GM18873 (cell line): ENCODE data around the gene TVP23C.

Source experiments
- ATAC-seq: cut with Tn5 transposase; IDR thresholded peaks from one replicate; pipeline ENCODE4 v1.9.1; 2021; ENCODE audit warnings: mild to moderate bottlenecking, moderate library complexity, moderate number of reproducible peaks; ENCODE audit not compliant: unreplicated experiment, low FRiP score

TVP23C gene

DNA sequence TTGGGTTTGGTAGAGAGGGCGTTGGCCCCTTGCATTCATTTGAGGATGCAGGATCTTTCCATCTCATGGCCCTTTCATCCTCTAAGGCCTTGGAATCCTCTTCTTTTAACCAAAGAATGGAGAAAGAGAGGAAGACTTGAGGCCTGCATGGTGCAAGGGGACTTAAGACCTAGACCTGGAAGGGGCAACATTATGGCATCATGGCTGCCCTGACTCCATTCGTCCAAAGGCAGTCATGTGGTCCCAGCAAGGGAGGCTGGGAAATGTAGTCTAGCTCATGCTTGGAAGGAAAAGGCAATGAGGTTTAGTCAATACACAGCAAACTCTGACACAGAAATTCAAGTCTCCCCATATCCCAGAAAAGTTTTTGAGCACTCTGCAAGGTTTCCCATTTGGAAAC is 65.2 kb downstream of the TVP23C start:
- no peak for ATAC-seq

- no peak for ATAC-seq
Observed at GRCh38 chr17:15496735-15497670, 66.3 kb downstream of the TVP23C start.

GRCh38 chr17:15494821-15495220 is 68.5 kb downstream of the TVP23C start:
- no peak for ATAC-seq

DNA sequence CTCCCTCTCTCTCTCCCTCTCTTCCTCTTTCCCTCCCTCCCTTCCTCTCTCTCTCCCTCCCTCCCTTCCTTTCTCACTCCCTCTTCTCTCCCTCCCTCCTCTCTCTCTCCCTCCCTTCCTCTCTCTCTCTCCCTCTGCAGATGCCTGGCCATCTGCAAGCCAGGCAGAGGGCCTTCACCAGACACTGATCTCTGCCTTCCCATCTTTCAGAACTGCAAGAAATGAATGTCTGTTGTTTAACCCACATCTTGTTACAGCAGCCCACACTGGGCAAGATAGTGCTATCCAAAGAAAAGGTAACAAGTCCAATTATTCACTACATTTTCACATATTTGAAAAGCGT is 69.6 kb downstream of the TVP23C start:
- ATAC-seq = no peak

DNA sequence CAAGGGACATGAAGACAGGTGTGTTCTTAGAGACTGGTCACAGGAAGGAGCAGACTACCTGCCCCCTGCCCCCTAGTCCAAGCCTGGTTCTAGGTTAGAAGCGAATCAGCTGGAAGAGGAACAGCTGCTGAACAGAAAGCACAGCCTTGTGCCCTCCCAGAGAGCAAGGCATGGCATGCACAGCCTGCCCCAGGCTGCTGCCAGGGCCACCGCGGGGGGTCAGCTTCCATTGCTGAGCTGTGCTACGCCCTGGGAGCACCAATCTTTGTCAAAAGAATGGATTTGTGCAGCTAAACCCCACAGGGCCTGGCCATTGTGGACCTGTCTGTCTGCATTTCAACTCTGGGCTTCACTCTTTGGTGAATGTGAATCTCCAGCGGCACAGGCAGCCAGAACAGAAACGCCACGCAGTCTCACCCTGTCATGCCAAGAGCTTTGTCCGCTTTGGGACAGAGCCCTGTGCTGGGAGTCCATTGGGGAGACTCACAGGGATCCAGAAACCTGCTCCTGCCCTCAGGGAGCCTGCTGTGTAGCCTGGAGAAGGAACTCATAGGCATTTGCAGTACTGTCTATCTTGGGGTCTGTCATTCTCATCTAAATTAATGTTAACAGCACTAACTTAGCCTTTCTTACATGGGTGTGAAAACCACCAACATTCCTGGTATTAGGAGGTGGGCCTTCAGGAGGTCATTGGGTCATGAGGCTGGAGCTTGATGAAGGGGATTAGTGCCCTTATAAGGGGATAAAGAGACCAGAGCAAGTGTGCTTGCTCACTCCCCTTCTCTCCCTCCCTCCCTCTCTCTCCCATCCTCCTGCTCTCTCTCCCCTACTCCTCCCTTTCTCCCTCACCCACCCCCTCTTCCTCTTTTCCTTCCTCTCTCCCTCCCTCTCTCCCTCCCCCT is 70.2 kb downstream of the TVP23C start:
- ATAC-seq = no peak

DNA sequence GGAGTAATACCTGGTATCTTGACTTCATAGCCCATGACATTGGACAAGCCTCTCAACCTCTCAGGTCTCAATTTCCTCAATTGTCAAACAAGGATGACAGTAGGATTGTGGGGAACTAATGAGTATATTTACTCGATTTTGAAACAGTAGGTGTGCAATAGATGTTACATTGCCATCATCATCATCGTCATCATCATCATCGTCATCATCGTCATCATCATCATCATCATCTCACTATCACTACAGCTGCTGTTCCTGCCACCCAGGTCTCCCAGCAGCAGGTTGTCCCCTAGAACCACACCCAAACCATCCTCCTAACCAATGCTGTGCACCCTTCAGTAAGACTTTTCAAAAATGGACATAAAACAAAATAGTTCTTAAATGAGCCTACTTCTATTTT is 71.1 kb downstream of the TVP23C start:
- ATAC-seq = no peak

DNA sequence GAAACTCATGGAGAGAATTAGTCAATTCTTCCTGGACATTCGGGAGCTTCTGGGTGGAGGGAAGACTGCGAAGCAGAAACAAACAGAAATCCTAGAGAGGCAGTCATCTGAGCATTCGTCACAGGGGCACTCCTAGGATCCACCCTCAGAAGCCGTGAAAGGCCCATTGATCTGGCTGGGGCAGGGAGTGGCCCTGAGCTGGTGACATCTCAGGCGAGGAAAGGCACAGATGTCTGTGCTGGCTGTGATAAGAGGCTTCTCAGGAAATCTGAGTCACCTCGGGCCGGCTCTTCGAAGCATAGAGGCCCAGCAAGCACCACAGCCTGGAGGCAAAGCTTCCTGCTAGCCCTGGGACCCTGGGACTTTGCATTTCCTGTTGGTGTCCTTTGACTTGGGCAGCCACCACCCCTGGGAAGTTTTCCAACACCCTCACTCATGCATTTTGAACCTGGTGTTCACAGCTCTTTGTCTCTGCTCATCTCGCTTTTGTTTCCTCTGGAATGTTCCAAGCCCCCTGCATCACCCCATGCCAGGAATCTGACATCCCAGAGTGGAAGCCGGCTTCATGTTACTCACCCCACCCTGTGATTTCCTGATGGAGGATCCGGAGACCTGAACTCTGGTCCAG is 72.5 kb downstream of the TVP23C start:
- no peak for ATAC-seq

DNA sequence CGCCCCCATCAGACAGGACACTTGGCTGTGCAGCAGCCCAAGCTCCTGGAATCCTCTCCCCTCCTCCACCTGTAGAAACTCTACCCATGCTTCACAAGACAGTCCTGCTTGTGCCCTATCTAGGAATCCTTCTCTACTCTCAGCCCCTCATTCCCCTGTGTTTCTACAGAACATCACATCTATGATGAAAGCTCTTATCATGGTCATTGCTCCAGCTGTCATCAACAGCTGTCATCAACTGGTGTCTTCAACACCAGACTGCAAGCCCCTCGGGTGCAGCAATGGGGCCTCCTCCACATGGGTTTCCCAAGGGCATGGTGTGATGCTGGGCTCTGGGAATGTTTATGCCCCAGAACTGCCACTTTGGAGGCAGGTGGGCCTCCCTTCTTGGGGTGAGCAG is 74.7 kb downstream of the TVP23C start:
- ATAC-seq = no peak

DNA sequence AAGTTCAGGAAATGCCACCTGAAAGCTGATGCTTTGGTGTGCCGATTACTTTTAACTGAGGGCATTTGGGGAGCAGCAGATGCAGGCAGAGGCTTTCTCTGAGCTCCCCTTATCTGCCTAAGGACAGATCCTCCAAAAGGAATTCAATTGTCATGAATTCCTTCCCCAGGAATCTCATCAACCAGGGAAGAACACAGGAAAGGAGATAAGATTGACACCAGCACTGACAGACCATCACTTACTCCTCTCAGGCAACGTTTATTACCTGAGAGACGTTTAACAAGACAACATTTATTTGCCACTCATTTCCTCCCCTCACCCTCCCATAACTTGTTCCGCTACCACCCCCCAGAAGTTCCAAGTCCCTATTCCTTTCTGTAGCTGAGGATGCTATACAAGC is 78.2 kb downstream of the TVP23C start:
- no peak for ATAC-seq

DNA sequence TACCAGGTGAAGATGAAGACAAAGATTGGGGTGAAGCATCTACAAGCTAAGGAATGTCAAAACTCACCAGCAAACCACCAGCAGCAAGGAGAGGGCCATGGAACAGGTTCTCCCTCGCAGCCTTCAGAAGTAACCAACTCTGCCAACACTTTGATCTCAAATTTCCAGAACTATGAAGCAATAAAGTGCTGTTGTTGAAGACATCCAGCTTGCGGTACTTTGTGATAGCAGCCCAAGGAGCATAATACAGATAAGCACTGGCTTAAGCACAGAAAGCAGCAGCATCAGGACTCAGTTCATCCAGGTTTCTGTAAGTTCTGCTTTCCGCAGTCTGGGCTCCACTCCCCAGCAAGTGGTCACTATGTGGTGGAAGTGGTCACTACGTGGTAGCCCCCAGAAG is 79.9 kb downstream of the TVP23C start:
- no peak for ATAC-seq

GRCh38 chr17:15482476-15482875 is 80.8 kb downstream of the TVP23C start:
- ATAC-seq = no peak

- ATAC-seq = no peak
Observed at GRCh38 chr17:15481481-15481880, 81.8 kb downstream of the TVP23C start.

DNA sequence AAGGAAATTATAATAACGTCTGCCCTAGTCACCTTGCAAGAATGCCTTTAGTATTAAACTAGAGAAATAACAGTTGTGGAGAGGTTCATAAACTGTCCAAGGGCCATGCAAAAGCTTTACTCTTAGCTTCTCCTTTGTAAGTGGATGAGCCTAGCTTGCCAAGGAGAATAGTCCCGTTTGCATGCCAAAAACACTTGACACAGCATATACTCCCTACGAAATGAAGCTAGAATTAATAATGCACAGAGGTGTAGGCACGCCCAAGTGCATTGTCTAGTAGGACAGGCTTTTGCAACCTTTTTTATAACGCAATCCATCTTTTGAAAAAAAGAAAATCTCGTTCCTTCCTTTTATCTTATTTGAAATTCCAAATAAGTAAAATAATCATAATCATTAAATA is 83.1 kb downstream of the TVP23C start:
- no peak for ATAC-seq

- ATAC-seq = no peak
Observed at GRCh38 chr17:15479703-15480102, 83.6 kb downstream of the TVP23C start.

DNA sequence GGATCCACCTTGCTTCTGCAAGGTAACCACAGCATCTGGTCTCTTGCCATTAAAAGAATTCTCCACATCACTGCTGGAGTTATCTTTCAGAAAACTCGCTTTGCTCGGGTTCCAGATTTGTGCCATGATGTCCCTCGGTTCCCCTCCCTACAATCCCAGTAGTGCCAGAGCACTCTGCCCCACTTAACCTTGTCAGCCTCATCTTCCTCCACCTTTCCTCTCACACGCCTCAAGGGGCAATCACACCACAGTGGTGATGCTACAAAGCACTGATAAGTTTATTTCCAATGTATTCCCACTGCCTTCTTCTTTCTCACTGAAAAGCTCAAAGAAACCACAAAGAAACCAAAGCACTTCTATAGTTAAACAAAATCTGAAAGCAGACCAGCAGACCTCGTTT is 84.4 kb downstream of the TVP23C start:
- no peak for ATAC-seq

DNA sequence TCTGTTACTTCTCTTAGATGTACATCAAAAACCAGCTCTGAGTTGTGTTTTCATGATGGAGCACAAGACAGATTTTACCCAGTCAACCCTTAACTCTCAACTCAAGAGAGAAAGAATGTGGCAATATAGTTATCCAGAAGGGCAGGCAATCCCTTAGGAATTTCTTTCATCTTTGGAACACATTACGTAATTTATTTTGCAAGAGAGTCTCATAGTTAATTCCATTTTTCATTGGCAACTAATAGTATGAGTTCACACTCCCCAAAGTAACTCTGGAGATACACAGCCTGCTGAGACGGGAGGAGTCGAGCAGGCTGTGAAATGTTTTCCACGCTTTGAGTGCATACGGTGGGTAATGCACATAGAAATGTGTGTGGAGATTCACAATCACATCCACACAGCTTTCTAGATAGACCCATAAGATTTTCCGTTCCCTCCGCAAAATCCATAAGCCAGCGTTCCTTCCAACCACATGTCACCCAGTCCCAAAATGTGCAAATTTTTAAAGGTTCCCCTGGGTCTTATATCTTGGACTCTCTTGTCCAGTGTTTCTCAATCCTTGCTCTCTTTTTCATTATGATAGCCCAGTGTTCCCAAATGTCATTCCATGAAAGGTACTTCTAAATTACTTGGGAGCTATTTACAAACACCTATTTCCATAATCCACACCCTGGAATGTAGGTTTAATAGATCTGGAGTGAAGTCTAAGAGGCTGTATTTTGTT is 87.5 kb downstream of the TVP23C start:
- ATAC-seq = no peak

GRCh38 chr17:15472891-15473290 is 90.4 kb downstream of the TVP23C start:
- ATAC-seq = no peak

- ATAC-seq = no peak
Observed at GRCh38 chr17:15470536-15470935, 92.7 kb downstream of the TVP23C start.

- no peak for ATAC-seq
Observed at GRCh38 chr17:15469260-15469659, 94.0 kb downstream of the TVP23C start.

GRCh38 chr17:15468126-15468525 is 95.2 kb downstream of the TVP23C start:
- no peak for ATAC-seq
